Peyer's patch (tissue), 4 donors: ENCODE measurements around the gene NEMP2.

Source experiments
- CTCF ChIP-seq, 6 experiments: fragments of 450-650 bp in 4 of 6; fragments of 200-600 bp in 2 of 6; sonication (generic) in 1 of 6; IDR thresholded peaks; one replicate each; pipeline ENCODE4 v1.5.1; 2017 to 2019; ENCODE audit warnings: antibody characterized with exemption in 6 of 6, mild to moderate bottlenecking in 3 of 6, moderate library complexity in 1 of 6
- POLR2A ChIP-seq, 2 donors: fragments of 450-650 bp; IDR thresholded peaks; one replicate each; pipeline ENCODE4 v1.5.1; 2017; ENCODE audit warnings: antibody characterized with exemption in 2 of 2, mild to moderate bottlenecking in 2 of 2, moderate library complexity in 2 of 2

DNA sequence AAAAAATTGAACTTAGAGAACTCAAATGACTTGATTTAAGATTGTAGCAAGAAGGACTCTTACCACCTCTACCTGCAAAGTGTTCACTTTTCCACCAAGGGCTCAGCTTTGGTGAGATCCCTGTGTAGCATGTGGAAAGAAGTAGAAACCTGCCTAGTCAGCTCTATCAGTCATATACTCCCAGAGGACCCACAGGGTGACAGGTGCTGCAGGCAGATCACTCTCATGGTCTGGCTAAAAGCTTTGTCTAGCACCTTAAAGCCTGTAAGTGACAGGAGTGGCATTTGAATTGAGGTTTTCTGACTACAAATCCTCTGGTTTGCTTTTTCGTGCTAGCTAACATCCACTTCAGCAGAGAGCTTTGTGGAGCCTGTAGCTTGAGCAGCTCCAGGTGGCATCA, 18.7 kb upstream of the NEMP2 start:
- TF ChIP-seq POLR2A (IDR thresholded peaks at IDR 0.05) (no peak), CTCF (IDR thresholded peaks at IDR 0.05) (no peak)
